ACC112 (cell line): ENCODE data around the gene UBE2L6.

Experiments used
- H2AFZ ChIP-seq: fragments of 200-600 bp; sonication (generic); one replicate; pipeline ENCODE4 v1.6.0; 2017; ENCODE audit warnings: antibody characterized with exemption, low read length; ENCODE audit not compliant: unreplicated experiment
- H3K27ac ChIP-seq: fragments of 200-600 bp; sonication (generic); 2 replicates; pipeline ENCODE4 v1.5.1; 2014; ENCODE audit warnings: low read depth, mild to moderate bottlenecking, antibody characterized with exemption, low read length, moderate library complexity
- H3K27me3 ChIP-seq: fragments of 200-600 bp; sonication (generic); 2 replicates; pipeline ENCODE4 v1.6.1; 2014; ENCODE audit warnings: mild to moderate bottlenecking, antibody characterized with exemption, low read length, moderate library complexity, mixed read lengths; ENCODE audit not compliant: insufficient read depth
- H3K36me3 ChIP-seq: fragments of 200-600 bp; sonication (generic); 2 replicates; pipeline ENCODE4 v1.6.1; 2016; ENCODE audit warnings: mild to moderate bottlenecking, antibody characterized with exemption, low read length, moderate library complexity, mixed read lengths; ENCODE audit not compliant: insufficient read depth
- H3K4me1 ChIP-seq: fragments of 200-600 bp; sonication (generic); one replicate; pipeline ENCODE4 v1.6.1; 2016; ENCODE audit warnings: low read length, mixed read lengths; ENCODE audit not compliant: insufficient read depth, unreplicated experiment, control insufficient read depth
- H3K4me3 ChIP-seq: fragments of 200-600 bp; sonication (generic); 2 replicates; pipeline ENCODE4 v1.5.1; 2014; ENCODE audit warnings: mild to moderate bottlenecking, low read depth, low read length
- H3K79me2 ChIP-seq: fragments of 200-600 bp; sonication (generic); one replicate; pipeline ENCODE4 v1.6.0; 2016; ENCODE audit warnings: low read length; ENCODE audit not compliant: control insufficient read depth, unreplicated experiment, insufficient read depth

Gene UBE2L6

GRCh38 chr11:57566905-57567514, 462 bp downstream of the UBE2L6 start:
- H3K27me3 ChIP-seq = no peaks in the 10 kb centered on the region
- H2AFZ ChIP-seq = no peak overlapping the region
- H3K4me1 ChIP-seq = peaks cover 20% of the 10 kb centered on the region
- 0 out of 2 replicates have a peak, but pooled peaks cover 3% of the 10 kb centered on the region for H3K36me3 ChIP-seq
- H3K27ac ChIP-seq = peak overlapping the region; percentile 77
- peaks cover 51% of the 10 kb centered on the region for H3K79me2 ChIP-seq
- peak overlapping the region; percentile 83 for H3K4me3 ChIP-seq

GRCh38 chr11:57566005-57566904, 1.2 kb downstream of the UBE2L6 start:
- peaks cover 58% of the 10 kb centered on the region for H3K79me2 ChIP-seq
- peaks cover 20% of the 10 kb centered on the region for H3K4me1 ChIP-seq
- H3K36me3 ChIP-seq = 0 out of 2 replicates have a peak, but pooled peaks cover 3% of the 10 kb centered on the region
- peak overlapping the region; percentile 54 for H2AFZ ChIP-seq
- H3K27me3 ChIP-seq = no peaks in the 10 kb centered on the region
- H3K4me3 ChIP-seq = peak overlapping the region; percentile 83
- peak overlapping the region; percentile 77 for H3K27ac ChIP-seq

DNA sequence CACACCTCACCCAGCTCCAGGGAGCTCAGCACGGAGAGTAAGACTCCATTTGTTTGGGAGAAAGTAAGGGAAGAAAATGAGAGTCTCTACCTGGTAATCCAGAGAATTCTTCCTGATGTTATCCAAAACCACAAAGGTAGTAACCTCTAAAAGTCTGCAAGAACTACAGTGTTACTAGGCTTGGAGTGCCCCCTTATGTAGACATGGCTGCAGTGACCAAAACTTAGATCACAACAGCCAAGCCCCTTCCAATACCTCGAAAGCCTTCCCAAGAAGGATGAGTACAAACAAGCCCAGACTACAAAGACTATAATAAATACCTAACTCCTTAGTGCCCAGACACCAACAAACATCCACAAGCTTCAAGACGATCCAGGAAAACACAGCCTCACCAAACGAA, 4.9 kb downstream of the UBE2L6 start:
- H3K4me1 ChIP-seq = peaks cover 6% of the 10 kb centered on the region
- no peak overlapping the region for H2AFZ ChIP-seq
- peaks cover 24% of the 10 kb centered on the region for H3K36me3 ChIP-seq
- H3K27me3 ChIP-seq = no peaks in the 10 kb centered on the region
- peaks cover 72% of the 10 kb centered on the region for H3K79me2 ChIP-seq
- no peak overlapping the region for H3K27ac ChIP-seq
- no peak overlapping the region for H3K4me3 ChIP-seq

DNA sequence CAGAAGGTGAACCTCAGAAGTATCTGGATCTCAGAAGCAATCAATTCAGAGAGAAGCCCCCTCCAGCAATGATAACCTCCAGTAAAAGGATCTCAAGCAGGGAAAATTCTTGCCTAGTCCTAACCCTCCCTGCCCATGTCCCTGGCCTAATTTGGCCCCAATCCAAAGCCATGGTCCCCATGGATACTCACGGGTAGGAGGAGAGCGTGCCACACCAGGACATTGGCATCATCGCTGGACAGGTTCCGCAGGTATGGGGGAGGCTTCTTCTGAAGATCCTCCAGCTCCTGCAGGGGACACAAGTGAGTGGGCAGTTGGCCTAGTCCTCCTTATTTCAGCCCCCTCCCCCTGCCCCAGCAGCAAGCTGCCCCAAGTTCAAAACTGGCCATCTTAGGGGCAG, 7.3 kb downstream of the UBE2L6 start:
- no peak overlapping the region for H3K4me3 ChIP-seq
- peaks cover under 1% of the 10 kb centered on the region for H3K4me1 ChIP-seq
- H3K27me3 ChIP-seq = no peaks in the 10 kb centered on the region
- H2AFZ ChIP-seq = no peak overlapping the region
- H3K79me2 ChIP-seq = peaks cover 49% of the 10 kb centered on the region
- peaks cover 34% of the 10 kb centered on the region for H3K36me3 ChIP-seq
- no peak overlapping the region for H3K27ac ChIP-seq

DNA sequence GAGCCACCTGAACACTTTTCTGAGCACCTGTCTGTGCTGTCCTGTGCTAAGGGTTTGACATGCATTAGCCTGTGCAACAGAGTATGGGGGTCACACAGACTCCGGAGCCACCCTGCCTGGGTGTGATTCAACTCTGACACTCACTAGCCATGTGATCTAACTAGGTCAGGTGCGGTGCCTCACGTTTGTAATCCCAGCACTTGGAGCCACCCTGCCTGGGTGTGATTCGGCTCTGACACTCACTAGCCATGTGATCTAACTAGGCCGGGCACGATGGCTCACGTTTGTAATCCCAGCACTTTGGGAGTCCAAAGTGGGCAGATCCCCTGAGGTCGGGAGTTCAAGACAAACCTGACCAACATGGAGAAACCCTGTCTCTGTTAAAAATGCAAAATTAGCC, 11.4 kb downstream of the UBE2L6 start:
- Histone ChIP-seq H3K36me3 (peaks cover 56% of the 10 kb centered on the region), H3K27me3 (no peaks in the 10 kb centered on the region), H3K4me1 (no peaks in the 10 kb centered on the region), H3K79me2 (peaks cover 11% of the 10 kb centered on the region), H2AFZ (no peak overlapping the region), H3K27ac (no peak overlapping the region), H3K4me3 (no peak overlapping the region)

DNA sequence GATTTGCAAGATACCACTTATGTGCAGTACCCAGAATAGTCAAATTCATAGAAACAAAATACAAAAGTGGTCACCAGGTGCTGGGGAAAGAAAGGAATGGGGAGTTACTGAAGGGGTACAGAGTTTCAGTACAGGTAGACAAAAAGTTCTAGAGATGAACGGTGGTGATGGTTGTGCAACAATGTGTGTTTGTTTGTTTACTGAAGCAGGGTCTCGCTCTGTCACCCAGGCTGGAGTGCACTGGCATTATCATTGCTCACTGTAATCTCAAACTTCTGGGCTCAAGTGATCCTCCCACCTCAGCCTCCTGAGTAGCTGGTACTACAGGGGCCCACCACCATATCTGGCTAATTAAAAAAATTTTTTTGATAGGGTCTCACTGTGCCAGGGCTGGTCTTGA, 12.1 kb downstream of the UBE2L6 start:
- Histone ChIP-seq H3K36me3 (peaks cover 62% of the 10 kb centered on the region), H3K4me1 (no peaks in the 10 kb centered on the region), H3K4me3 (no peak overlapping the region)

DNA sequence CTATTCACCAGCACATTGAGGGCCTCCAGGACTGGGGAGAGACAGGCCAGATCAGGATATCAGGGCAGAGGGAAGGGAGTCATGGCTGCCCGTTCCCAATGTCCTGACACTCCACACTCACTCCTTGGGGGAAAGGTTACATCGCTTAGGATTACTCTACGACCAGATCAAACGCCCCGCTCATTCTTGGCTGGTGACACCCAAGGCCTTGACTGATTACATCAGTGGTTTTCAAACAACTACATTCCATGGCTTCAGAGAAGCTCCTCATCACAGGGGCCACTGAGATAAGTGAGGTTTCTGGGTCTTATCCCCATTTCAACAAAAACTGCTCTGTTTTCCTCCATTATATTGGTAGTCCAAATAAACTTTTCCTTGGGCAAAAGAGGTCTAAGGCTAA, 15.0 kb downstream of the UBE2L6 start:
- Histone ChIP-seq H3K79me2 (no peaks in the 10 kb centered on the region), H3K36me3 (peaks cover 52% of the 10 kb centered on the region), H3K4me1 (no peaks in the 10 kb centered on the region), H3K27me3 (no peaks in the 10 kb centered on the region), H3K27ac (no peak overlapping the region), H2AFZ (no peak overlapping the region), H3K4me3 (no peak overlapping the region)

More for the DNA sequence above, 12.1 kb downstream of the UBE2L6 start:
- Histone ChIP-seq H3K27ac (no peak overlapping the region), H3K27me3 (no peaks in the 10 kb centered on the region), H3K79me2 (peaks cover 8% of the 10 kb centered on the region), H2AFZ (no peak overlapping the region)

- H3K27ac ChIP-seq = no peak overlapping the region
- no peaks in the 10 kb centered on the region for H3K27me3 ChIP-seq
- H3K79me2 ChIP-seq = no peaks in the 10 kb centered on the region
- H3K4me3 ChIP-seq = no peak overlapping the region
- H3K36me3 ChIP-seq = peaks cover 52% of the 10 kb centered on the region
- no peaks in the 10 kb centered on the region for H3K4me1 ChIP-seq
- H2AFZ ChIP-seq = no peak overlapping the region
These were observed 15.5 kb downstream of the UBE2L6 start for GRCh38 chr11:57551941-57552340.

- Histone ChIP-seq H3K4me3 (no peak overlapping the region), H3K27ac (no peak overlapping the region), H3K36me3 (peaks cover 45% of the 10 kb centered on the region), H3K4me1 (no peaks in the 10 kb centered on the region), H3K27me3 (no peaks in the 10 kb centered on the region), H2AFZ (no peak overlapping the region), H3K79me2 (no peaks in the 10 kb centered on the region)
These were observed 17.5 kb downstream of the UBE2L6 start for GRCh38 chr11:57549983-57550382.

- Histone ChIP-seq H3K27me3 (no peaks in the 10 kb centered on the region), H3K79me2 (no peaks in the 10 kb centered on the region), H3K4me3 (no peak overlapping the region), H2AFZ (no peak overlapping the region), H3K36me3 (peaks cover 32% of the 10 kb centered on the region), H3K27ac (no peak overlapping the region), H3K4me1 (no peaks in the 10 kb centered on the region)
These were observed 19.6 kb downstream of the UBE2L6 start for GRCh38 chr11:57547854-57548377.
